SH-SY5Y (cell line): ENCODE results near the gene HOXA3.

ENCODE experiments used
- GATA2 ChIP-seq: IDR thresholded peaks from 2 replicates; pipeline ENCODE4 v1.6.1; 2011; ENCODE audit warnings: mild to moderate bottlenecking, low read depth, low read length
- GATA3 ChIP-seq: IDR thresholded peaks from 2 replicates; pipeline ENCODE4 v1.6.1; 2011; ENCODE audit warnings: low read depth, mild to moderate bottlenecking, low read length, moderate library complexity

GRCh38 chr7:27094304-27095049 is 57.9 kb downstream of the HOXA3 start:
- TF ChIP-seq GATA2 (no peak), GATA3 (no peak)
